HFFc6 (cell line): ENCODE measurements around the gene LNPK. TPM values are rescaled to one million over a fixed set of nuclear protein-coding genes. Genes with fewer than 3 reads are reported as not detected.
A peak's percentile ranks its signal among the peaks of the same experiment; 100 is the strongest.
"Not testable (repeated sequence)": the region's sequence is repeated elsewhere in the genome, so short reads cannot be mapped to it uniquely, and the experiment has no call there.

Experiments used
- DNase-seq: peaks from one replicate; pipeline ENCODE4 v3.0.0-alpha.2; 2018
- H3K27ac Mint-ChIP-seq: 2 replicates; pipeline ENCODE4 v1.8.0; 2020; ENCODE audit warnings: mild to moderate bottlenecking, mixed read lengths
- H3K27me3 Mint-ChIP-seq: 2 replicates; pipeline ENCODE4 v1.8.0; 2021; ENCODE audit warnings: mild to moderate bottlenecking, moderate library complexity, mixed read lengths; ENCODE audit not compliant: insufficient read depth
- H3K36me3 Mint-ChIP-seq: 2 replicates; pipeline ENCODE4 v1.8.0; 2021; ENCODE audit warnings: low read depth, mixed read lengths
- H3K4me1 Mint-ChIP-seq: 2 replicates; pipeline ENCODE4 v1.8.0; 2020; ENCODE audit warnings: low read depth, mixed read lengths
- H3K4me3 Mint-ChIP-seq: 2 replicates; pipeline ENCODE4 v1.8.0; 2020; ENCODE audit warnings: mild to moderate bottlenecking, moderate library complexity, mixed read lengths
- H3K9me3 Mint-ChIP-seq: 2 replicates; pipeline ENCODE4 v1.8.0; 2020; ENCODE audit warnings: mild to moderate bottlenecking, mixed read lengths
- CTCF ChIP-seq: fragments of 200-600 bp; sonication (generic); IDR thresholded peaks from 2 replicates; pipeline ENCODE4 v1.5.0; 2021; ENCODE audit warnings: antibody characterized with exemption, mild to moderate bottlenecking
- total RNA-seq, 6 experiments: library from RNA; stranded (reverse); fragmentation: NEBNext Ultra II Directional; extraction: Animal tissue kit (Norgen Biotek cat#: 25700); gene quantifications; 2 replicates in 1 of 6; 3 replicates in 5 of 6; pipeline ENCODE4 v1.2.3, GENCODE V29; 2021

Gene LNPK
- total RNA-seq, 6 experiments from 2014 or later: 54.9 to 78.3 (median 61.3) TPM

- TF ChIP-seq CTCF: no peak
- peaks cover 18% of the 10 kb centered on the region for H3K4me1 Mint-ChIP-seq
- no peaks in the 10 kb centered on the region for H3K27me3 Mint-ChIP-seq
- no peak for DNase-seq
- H3K4me3 Mint-ChIP-seq: no peak overlapping the region
- peaks cover 41% of the 10 kb centered on the region for H3K36me3 Mint-ChIP-seq
- no peaks in the 10 kb centered on the region for H3K9me3 Mint-ChIP-seq
- no peak overlapping the region for H3K27ac Mint-ChIP-seq
Observed at GRCh38 chr2:175973373-175973772, 28.7 kb downstream of the LNPK start.

- Mint-ChIP-seq H3K27me3 (no peaks in the 10 kb centered on the region), H3K27ac (no peak overlapping the region), H3K4me1 (no peaks in the 10 kb centered on the region), H3K9me3 (peaks cover 4% of the 10 kb centered on the region), H3K4me3 (no peak overlapping the region), H3K36me3 (peaks cover 18% of the 10 kb centered on the region)
- TF ChIP-seq CTCF: no peak
- DNase-seq: no peak
Observed at GRCh38 chr2:175966839-175967238, 35.2 kb downstream of the LNPK start.

GRCh38 chr2:175965773-175966172 lies 36.3 kb downstream of the LNPK start:
- no peaks in the 10 kb centered on the region for H3K4me1 Mint-ChIP-seq
- no peak for DNase-seq
- no peak overlapping the region for H3K27ac Mint-ChIP-seq
- no peak for TF ChIP-seq CTCF
- no peaks in the 10 kb centered on the region; the same call in 1 of the 2 replicates for H3K27me3 Mint-ChIP-seq
- H3K4me3 Mint-ChIP-seq: no peak overlapping the region
- H3K9me3 Mint-ChIP-seq: peaks cover 6% of the 10 kb centered on the region
- H3K36me3 Mint-ChIP-seq: peaks cover 27% of the 10 kb centered on the region

GRCh38 chr2:175964195-175964594 lies 37.9 kb downstream of the LNPK start:
- Mint-ChIP-seq H3K4me1 (no peaks in the 10 kb centered on the region), H3K4me3 (no peak overlapping the region), H3K36me3 (peaks cover 37% of the 10 kb centered on the region), H3K9me3 (peaks cover 6% of the 10 kb centered on the region), H3K27me3 (no peaks in the 10 kb centered on the region; the same call in none of the 2 replicates), H3K27ac (no peak overlapping the region)
- DNase-seq: no peak
- TF ChIP-seq CTCF: peak; percentile 24; the same call in 1 of the 2 replicates

GRCh38 chr2:175963171-175963570 lies 38.9 kb downstream of the LNPK start:
- not testable (repeated sequence) for H3K4me1 Mint-ChIP-seq, H3K27me3 Mint-ChIP-seq, H3K4me3 Mint-ChIP-seq, H3K27ac Mint-ChIP-seq, DNase-seq, H3K9me3 Mint-ChIP-seq
- H3K36me3 Mint-ChIP-seq: peaks cover 44% of the 10 kb centered on the region

- peaks cover 6% of the 10 kb centered on the region for H3K9me3 Mint-ChIP-seq
- no peak overlapping the region for H3K27ac Mint-ChIP-seq
- TF ChIP-seq CTCF: no peak
- H3K36me3 Mint-ChIP-seq: peaks cover 45% of the 10 kb centered on the region
- no peaks in the 10 kb centered on the region; the same call in none of the 2 replicates for H3K27me3 Mint-ChIP-seq
- peaks cover 4% of the 10 kb centered on the region; the same call in 1 of the 2 replicates for H3K4me1 Mint-ChIP-seq
- DNase-seq: no peak
- H3K4me3 Mint-ChIP-seq: no peak overlapping the region
Observed at GRCh38 chr2:175957845-175958244, 44.2 kb downstream of the LNPK start.
